CD14-positive monocyte (primary cell): ENCODE measurements around the gene PRAC2. TPM values are rescaled to one million over a fixed set of nuclear protein-coding genes. Genes with fewer than 3 reads are reported as not detected.

Experiments used
- DNase-seq, 3 donors: peaks; one replicate each; pipeline ENCODE4 v3.0.0-alpha.2; 2011 to 2022
- H2AFZ ChIP-seq: 2 replicates; pipeline ENCODE4 v1.6.0; 2012; ENCODE audit warnings: mild to moderate bottlenecking, low read depth, low read length, inconsistent platforms; ENCODE audit not compliant: insufficient read depth, poor library complexity, severe bottlenecking
- H3K27ac ChIP-seq, 2 donors: 1 replicate in 1 of 2; 2 replicates in 1 of 2; pipeline ENCODE4 v1.5.1; 2012 to 2013; ENCODE audit warnings: low read length in 2 of 2, control low read depth in 1 of 2, inconsistent platforms in 1 of 2, low read depth in 1 of 2, mild to moderate bottlenecking in 1 of 2
- H3K27me3 ChIP-seq, 2 donors: one replicate each; pipeline versions ENCODE4 v1.6.0 to v1.6.1; 2011 to 2013; ENCODE audit warnings: low read length in 2 of 2; ENCODE audit not compliant: control insufficient read depth in 2 of 2, insufficient read depth in 2 of 2
- H3K36me3 ChIP-seq, 2 donors: replicated peaks in 1 of 2; 1 replicate in 1 of 2; 2 replicates in 1 of 2; pipeline versions ENCODE4 v1.5.1 to v1.6.1; 2012 to 2013; ENCODE audit warnings: low read length in 2 of 2, control low read depth in 1 of 2, inconsistent platforms in 1 of 2, mild to moderate bottlenecking in 1 of 2; ENCODE audit not compliant: insufficient read depth in 2 of 2, control insufficient read depth in 1 of 2
- H3K4me1 ChIP-seq, 2 donors: 1 replicate in 1 of 2; 2 replicates in 1 of 2; pipeline versions ENCODE4 v1.5.1 to v1.6.1; 2012 to 2013; ENCODE audit warnings: low read length in 2 of 2, control low read depth in 1 of 2, inconsistent platforms in 1 of 2, mild to moderate bottlenecking in 1 of 2, moderate library complexity in 1 of 2; ENCODE audit not compliant: insufficient read depth in 2 of 2, control insufficient read depth in 1 of 2
- H3K4me2 ChIP-seq: replicated peaks from 2 replicates; pipeline ENCODE3; 2012; ENCODE audit warnings: low read length, moderate library complexity, mild to moderate bottlenecking; ENCODE audit not compliant: poor library complexity, severe bottlenecking; ENCODE audit errors: extremely low read depth
- H3K4me3 ChIP-seq, 3 experiments: fragments of 200-600 bp in 1 of 3; sonication (generic) in 1 of 3; replicated peaks in 1 of 3; 1 replicate in 2 of 3; 2 replicates in 1 of 3; pipeline ENCODE4 v1.5.1; 2011 to 2013; ENCODE audit warnings: low read length in 3 of 3, mild to moderate bottlenecking in 3 of 3, control low read depth in 2 of 3, low read depth in 2 of 3, inconsistent platforms in 1 of 3, moderate library complexity in 1 of 3
- H3K79me2 ChIP-seq: 2 replicates; pipeline ENCODE4 v1.6.0; 2012; ENCODE audit warnings: mild to moderate bottlenecking, control low read depth, inconsistent platforms, low read length, moderate library complexity; ENCODE audit not compliant: insufficient read depth
- H3K9ac ChIP-seq: 2 replicates; pipeline ENCODE4 v1.6.0; 2017; ENCODE audit warnings: low read length, mild to moderate bottlenecking; ENCODE audit not compliant: insufficient read depth, poor library complexity, severe bottlenecking
- H3K9me3 ChIP-seq, 2 donors: replicated peaks in 1 of 2; 1 replicate in 1 of 2; 2 replicates in 1 of 2; pipeline versions ENCODE4 v1.5.1 to v1.6.1; 2012 to 2013; ENCODE audit warnings: low read length in 2 of 2, control low read depth in 1 of 2; ENCODE audit not compliant: control insufficient read depth in 1 of 2, insufficient read depth in 1 of 2
- H4K20me1 ChIP-seq: 2 replicates; pipeline ENCODE4 v1.6.0; 2012; ENCODE audit warnings: mild to moderate bottlenecking, low read length, control low read depth, moderate library complexity; ENCODE audit not compliant: insufficient read depth
- H3K27ac Mint-ChIP-seq, 7 donors: one replicate each; pipeline ENCODE4 v1.8.0; 2020; ENCODE audit warnings: mild to moderate bottlenecking in 7 of 7, mixed read lengths in 7 of 7, moderate library complexity in 6 of 7, inconsistent platforms in 2 of 7
- H3K27me3 Mint-ChIP-seq, 3 donors: one replicate each; pipeline ENCODE4 v1.8.0; 2021 to 2022; ENCODE audit warnings: low read depth in 3 of 3, mild to moderate bottlenecking in 3 of 3, mixed read lengths in 3 of 3, moderate library complexity in 3 of 3, inconsistent platforms in 1 of 3
- H3K36me3 Mint-ChIP-seq, 2 donors: one replicate each; pipeline ENCODE4 v1.8.0; 2020; ENCODE audit warnings: mixed read lengths in 2 of 2, inconsistent platforms in 1 of 2, mild to moderate bottlenecking in 1 of 2
- H3K4me1 Mint-ChIP-seq: one replicate; pipeline ENCODE4 v1.8.0; 2020; ENCODE audit warnings: mild to moderate bottlenecking, mixed read lengths
- H3K4me3 Mint-ChIP-seq, 2 donors: one replicate each; pipeline ENCODE4 v1.8.0; 2020; ENCODE audit warnings: mild to moderate bottlenecking in 2 of 2, mixed read lengths in 2 of 2, moderate library complexity in 1 of 2
- H3K9me3 Mint-ChIP-seq, 7 donors: one replicate each; pipeline ENCODE4 v1.8.0; 2020 to 2022; ENCODE audit warnings: mixed read lengths in 7 of 7, mild to moderate bottlenecking in 6 of 7, moderate library complexity in 6 of 7, inconsistent platforms in 2 of 7
- CTCF ChIP-seq: fragments of 200-600 bp; IDR thresholded peaks from one replicate; pipeline ENCODE4 v1.8.0; 2022; ENCODE audit warnings: antibody characterized with exemption, mild to moderate bottlenecking
- WGBS: methylation state at CpG from one replicate; pipeline ENCODE4 v1.1.5; 2013; ENCODE audit warnings: missing lambda C conversion rate; ENCODE audit not compliant: insufficient coverage; 5-methylcytosine and 5-hydroxymethylcytosine counted together
- intact Hi-C, 2 donors: fragments of 100-400 bp; cut with micrococcal nuclease; formaldehyde crosslinking; loops; one replicate each; pipeline versions ENCODE4 v1.15.0 to v1.15.1; 2023
- polyA plus RNA-seq, 3 donors: library from polyadenylated mRNA; depleted of rRNA in 1 of 3; unstranded in 2 of 3; stranded (reverse) in 1 of 3; fragments of 300-500 nt in 2 of 3; fragments of >200 nt in 1 of 3; fragmentation: Illumina TruSeq in 2 of 3; gene quantifications; 1 replicate in 2 of 3; 2 replicates in 1 of 3; pipeline ENCODE4 v1.2.3, GENCODE V29; 2012 to 2021

PRAC2 gene
- polyA plus RNA-seq, 3 donors, result not detected

GRCh38 chr17:48753794-48754499, 31.0 kb downstream of the PRAC2 start:
- no peak overlapping the region for H3K27ac ChIP-seq
- peaks cover 72 to 74% of the 10 kb centered on the region in 2 donors for H3K27me3 ChIP-seq
- intact Hi-C loops, result no loop called here
- Mint-ChIP-seq H3K4me1 (peaks cover 46% of the 10 kb centered on the region), H3K4me3 (peak overlapping the region in 1 of 2 donors; percentile 78), H3K27me3 (peaks cover 73 to 85% (median 84%) of the 10 kb centered on the region in 3 donors), H3K36me3 (peaks cover 0 to 16% of the 10 kb centered on the region in 2 donors), H3K9me3 (peaks cover 0 to 33% (median 9%) of the 10 kb centered on the region in 7 donors), H3K27ac (peak overlapping the region in 1 of 7 donors; percentile 35)
- H3K36me3 ChIP-seq, result no peaks in the 10 kb centered on the region
- H3K4me1 ChIP-seq, result peaks cover 31 to 34% of the 10 kb centered on the region in 2 donors
- no peak for TF ChIP-seq CTCF
- H3K79me2 ChIP-seq, result no peaks in the 10 kb centered on the region
- WGBS, result 10% methylated on average over 17 of the region's 22 CpGs
- no peak overlapping the region for H2AFZ ChIP-seq
- no peak overlapping the region for H3K4me3 ChIP-seq
- no peaks in the 10 kb centered on the region for H4K20me1 ChIP-seq
- DNase-seq, result peak in 1 of 3 donors; percentile 25
- no peak overlapping the region for H3K4me2 ChIP-seq
- no peak overlapping the region for H3K9ac ChIP-seq
- H3K9me3 ChIP-seq, result peaks cover 0 to 53% of the 10 kb centered on the region in 2 donors

GRCh38 chr17:48754500-48755261, 31.7 kb downstream of the PRAC2 start:
- intact Hi-C loops, result no loop called here
- H3K4me3 ChIP-seq, result peak overlapping the region in 1 of 3 experiments; percentile 45
- peak overlapping the region; percentile 50 for H3K4me2 ChIP-seq
- no peak overlapping the region for H3K9ac ChIP-seq
- H3K79me2 ChIP-seq, result no peaks in the 10 kb centered on the region
- H4K20me1 ChIP-seq, result no peaks in the 10 kb centered on the region
- 8% methylated on average over 47 of the region's 52 CpGs for WGBS
- TF ChIP-seq CTCF, result no peak
- no peaks in the 10 kb centered on the region for H3K36me3 ChIP-seq
- H3K27ac Mint-ChIP-seq, result peak overlapping the region in 1 of 7 donors; percentile 35
- DNase-seq, result no peak
- H3K4me3 Mint-ChIP-seq, result peak overlapping the region in 1 of 2 donors; percentile 78
- H3K36me3 Mint-ChIP-seq, result peaks cover 0 to 16% of the 10 kb centered on the region in 2 donors
- H3K27me3 ChIP-seq, result peaks cover 65 to 67% of the 10 kb centered on the region in 2 donors
- H3K27ac ChIP-seq, result no peak overlapping the region
- peaks cover 0 to 48% of the 10 kb centered on the region in 2 donors for H3K9me3 ChIP-seq
- H3K4me1 Mint-ChIP-seq, result peaks cover 46% of the 10 kb centered on the region
- H3K27me3 Mint-ChIP-seq, result peaks cover 70 to 82% (median 81%) of the 10 kb centered on the region in 3 donors
- H3K9me3 Mint-ChIP-seq, result peaks cover 0 to 33% (median 9%) of the 10 kb centered on the region in 7 donors
- no peak overlapping the region for H2AFZ ChIP-seq
- peaks cover 31 to 34% of the 10 kb centered on the region in 2 donors for H3K4me1 ChIP-seq
